Fibroblast of villous mesenchyme (primary cell): ENCODE measurements around the gene PHACTR4. TPM values are rescaled to one million over a fixed set of nuclear protein-coding genes. Genes with fewer than 3 reads are reported as not detected.
A peak's percentile ranks its signal among the peaks of the same experiment; 100 is the strongest.
"Not testable (repeated sequence)": the region's sequence is repeated elsewhere in the genome, so short reads cannot be mapped to it uniquely, and the experiment has no call there.

Experiments
- DNase-seq: peaks from one replicate; pipeline ENCODE4 v3.0.0-alpha.2; 2010; ENCODE audit warnings: low read depth
- H3K4me3 ChIP-seq: 2 replicates; pipeline ENCODE4 v1.5.1; 2011; ENCODE audit warnings: low read depth, mild to moderate bottlenecking, low read length
- CTCF ChIP-seq: IDR thresholded peaks from 2 replicates; pipeline ENCODE4 v1.5.1; 2012; ENCODE audit warnings: low read depth, mild to moderate bottlenecking, low read length; ENCODE audit not compliant: insufficient read depth
- small RNA-seq: library from RNA; depleted of rRNA; stranded (forward); fragments of <200 nt; gene quantifications from one replicate; pipeline ENCODE3, GENCODE V24; 2012
- total RNA-seq: library from RNA; depleted of rRNA; stranded (reverse); fragments of >200 nt; gene quantifications from 2 replicates; pipeline ENCODE4 v1.2.3, GENCODE V29; 2012

The PHACTR4 gene
- total RNA-seq, 1 donor = 12.1 TPM

- DNase-seq = no peak
- no peak overlapping the region for H3K4me3 ChIP-seq
- TF ChIP-seq CTCF = no peak
These were observed 168.1 kb downstream of the PHACTR4 start for GRCh38 chr1:28537457-28538199.

- no peak for DNase-seq
- TF ChIP-seq CTCF = no peak
- no peak overlapping the region for H3K4me3 ChIP-seq
These were observed 168.7 kb downstream of the PHACTR4 start for GRCh38 chr1:28538286-28538685.

GRCh38 chr1:28540651-28541050 is 171.1 kb downstream of the PHACTR4 start:
- H3K4me3 ChIP-seq = no peak overlapping the region
- peak; percentile 22 for TF ChIP-seq CTCF
- no peak for DNase-seq

GRCh38 chr1:28541414-28542015 is 172.0 kb downstream of the PHACTR4 start:
- DNase-seq, H3K4me3 ChIP-seq: not testable (repeated sequence)

- no peak overlapping the region for H3K4me3 ChIP-seq
- no peak for TF ChIP-seq CTCF
- DNase-seq = no peak
These were observed 175.7 kb downstream of the PHACTR4 start for GRCh38 chr1:28545246-28545628.

GRCh38 chr1:28548318-28548717 is 178.8 kb downstream of the PHACTR4 start:
- no peak for TF ChIP-seq CTCF
- no peak overlapping the region for H3K4me3 ChIP-seq
- no peak for DNase-seq

Small RNAs within 50 kb of the gene (small RNA-seq; reads per million reads assigned to genes)
- gene RF00019 = not detected
- 0.28 reads per million for gene RNU6ATAC27P
- not detected for gene SNORA73A
- gene SNORA73B = 3,562 reads per million, percentile 100 among the genes with 10 or more reads in this experiment

Other genes starting within 250 kb of the PHACTR4 start
- gene PTAFR, start 193.1 kb upstream of the PHACTR4 start, total RNA-seq = under 0.01 TPM in 2 replicates
- gene DNAJC8, start 136.7 kb upstream of the PHACTR4 start, total RNA-seq = 68.0 and 81.6 TPM in 2 replicates
- gene ATP5IF1, start 133.6 kb upstream of the PHACTR4 start, total RNA-seq = 89.4 and 101 TPM in 2 replicates
- 13.4 and 39.9 TPM in 2 replicates for gene SESN2, start 110.2 kb upstream of the PHACTR4 start, total RNA-seq
- gene MED18, start 40.7 kb upstream of the PHACTR4 start, total RNA-seq = 14.5 and 20.3 TPM in 2 replicates
- 28.0 and 41.9 TPM in 2 replicates for gene RCC1, start 136.3 kb downstream of the PHACTR4 start, total RNA-seq
- gene TRNAU1AP, start 183.3 kb downstream of the PHACTR4 start, total RNA-seq = 23.8 and 25.0 TPM in 2 replicates
- 3.9 and 5.2 TPM in 2 replicates for gene RAB42, start 222.5 kb downstream of the PHACTR4 start, total RNA-seq